NCI-H524 (cell line): ENCODE measurements around the gene ASIC4.

ENCODE experiments used
- DNase-seq, 2 experiments: peaks; one replicate each; lab custom pipeline; 2025; lab: John Stamatoyannopoulos, UW

Gene ASIC4

DNA sequence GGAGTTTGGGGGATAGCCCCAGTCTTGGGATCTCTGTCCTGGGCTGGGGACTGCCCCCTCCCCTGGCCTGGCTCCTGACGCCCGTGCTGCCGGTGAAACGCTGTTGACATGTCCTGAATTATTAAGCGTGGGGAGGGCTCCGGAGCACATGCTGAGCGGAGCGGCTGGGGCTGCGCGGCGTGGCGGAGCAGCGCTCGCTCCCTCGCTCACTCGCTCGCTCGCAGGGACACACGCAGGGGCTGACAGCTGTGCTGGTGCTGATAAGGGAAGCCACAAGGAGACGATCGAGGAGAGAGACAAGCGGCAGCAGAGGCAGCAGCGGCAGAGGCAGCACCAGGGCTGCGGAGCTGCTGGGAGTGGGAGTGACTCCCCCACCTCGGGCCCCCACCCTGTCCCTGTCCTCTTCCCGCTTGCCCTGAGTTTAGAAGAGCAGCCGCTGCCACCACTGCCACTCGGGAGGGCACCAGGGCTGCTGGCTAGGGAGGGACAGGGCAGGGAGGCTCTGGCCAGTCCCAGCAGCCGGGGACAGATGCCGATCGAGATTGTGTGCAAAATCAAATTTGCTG is at the start of gene ASIC4:
Gene ASIC4 (plus strand): TSS at position 287 of the 566 bp plus-strand sequence. CDS start 243 bp downstream, at position 530.
- peak; percentile 45 to 62 for DNase-seq

DNA sequence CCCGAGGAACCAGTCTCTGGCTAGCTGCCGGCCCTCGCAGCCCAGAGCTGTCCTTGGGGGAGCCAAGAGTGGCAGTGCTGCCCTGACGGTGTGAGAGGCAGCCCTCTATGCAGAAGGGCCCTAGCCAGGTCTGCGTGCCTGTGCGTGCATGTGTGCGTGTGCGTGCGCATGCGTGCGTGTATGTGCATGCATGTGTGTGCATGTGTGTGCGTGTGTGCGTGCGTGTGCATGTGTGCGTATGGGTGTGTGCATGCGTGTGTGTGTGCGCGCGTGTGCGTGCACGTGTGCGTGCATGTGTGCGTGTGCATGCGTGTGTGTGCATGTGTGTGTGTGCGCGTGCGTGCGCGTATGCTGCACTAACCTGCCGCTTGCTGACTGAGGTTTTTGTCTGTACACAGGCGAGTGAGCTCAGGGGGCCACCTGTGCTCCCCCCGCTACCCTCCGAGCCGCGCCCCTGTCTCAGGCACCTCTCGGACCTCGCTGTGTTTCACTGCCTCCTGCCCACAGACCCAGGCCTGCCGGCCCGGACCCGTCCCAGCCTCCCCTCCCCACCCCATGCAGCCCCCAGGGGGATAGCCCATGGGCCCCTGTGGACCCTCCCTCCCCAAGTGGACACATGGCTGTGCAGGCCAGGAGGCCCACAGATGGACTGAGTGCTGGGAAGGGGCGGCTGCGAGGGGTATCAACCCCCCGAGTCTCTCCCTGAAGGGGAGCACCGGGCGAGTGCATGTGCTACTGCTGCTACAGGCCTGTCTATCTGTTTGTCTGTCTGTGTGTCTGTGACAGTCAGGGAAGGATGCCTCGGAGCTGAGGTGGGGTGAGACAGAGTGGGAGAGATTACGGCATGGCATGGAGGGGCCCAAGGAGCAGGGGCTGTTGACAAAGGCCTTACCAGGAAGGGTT is 48.4 kb upstream of the ASIC4 start:
- DNase-seq = no peak

DNA sequence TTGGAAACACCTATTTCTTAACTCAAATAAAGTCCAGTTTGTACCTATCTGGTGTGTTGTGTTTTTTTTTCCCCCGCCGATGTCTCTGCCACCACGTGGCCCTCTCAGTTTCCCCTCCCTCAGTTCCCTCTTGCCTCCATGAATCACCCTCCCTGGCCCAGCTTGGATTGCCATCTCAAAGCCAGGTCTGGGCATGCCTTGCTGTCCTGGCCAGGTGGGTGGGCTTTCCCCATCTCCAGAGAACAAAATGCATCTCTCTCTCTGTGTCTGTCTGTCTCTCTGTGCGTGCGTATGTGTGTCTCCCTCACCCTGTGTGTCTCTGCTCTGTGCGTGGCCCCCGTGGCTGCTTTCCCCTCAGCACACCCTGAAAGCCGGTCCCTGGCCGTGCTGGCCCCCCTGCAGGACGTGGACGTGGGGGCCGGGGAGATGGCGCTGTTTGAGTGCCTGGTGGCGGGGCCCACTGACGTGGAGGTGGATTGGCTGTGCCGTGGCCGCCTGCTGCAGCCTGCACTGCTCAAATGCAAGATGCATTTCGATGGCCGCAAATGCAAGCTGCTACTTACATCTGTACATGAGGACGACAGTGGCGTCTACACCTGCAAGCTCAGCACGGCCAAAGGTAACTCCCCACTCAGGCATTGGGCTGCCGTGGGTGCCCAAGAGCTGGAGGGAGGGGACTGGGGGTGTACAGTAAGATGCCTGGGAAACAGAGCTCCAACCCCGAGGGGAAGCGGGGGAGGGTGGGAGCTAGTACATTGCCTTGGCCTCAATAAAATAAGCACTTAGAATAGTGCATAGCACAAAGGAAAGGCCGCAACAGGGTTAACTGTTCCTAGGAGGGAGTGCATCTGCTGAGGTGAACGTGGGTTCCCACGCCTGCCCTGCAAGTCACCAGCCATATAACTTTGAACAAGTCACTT is 47.2 kb upstream of the ASIC4 start:
- no peak for DNase-seq

DNA sequence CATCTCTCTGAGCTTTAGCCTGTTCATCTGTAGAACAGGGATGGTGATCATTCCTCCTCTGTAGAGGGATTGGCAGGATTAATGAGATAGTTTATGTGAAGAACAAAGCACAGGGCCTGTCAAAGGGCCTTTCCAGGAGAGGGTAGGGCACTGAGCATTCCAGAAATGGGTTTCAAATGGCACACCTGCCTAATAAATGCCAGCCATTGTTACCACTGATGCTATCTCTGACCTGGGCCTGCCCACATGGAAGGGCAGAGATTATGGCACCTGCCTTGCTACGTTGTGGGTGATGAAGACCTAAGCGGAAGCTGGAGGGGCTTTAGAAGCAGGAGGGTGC is 46.6 kb upstream of the ASIC4 start:
- DNase-seq = no peak

DNA sequence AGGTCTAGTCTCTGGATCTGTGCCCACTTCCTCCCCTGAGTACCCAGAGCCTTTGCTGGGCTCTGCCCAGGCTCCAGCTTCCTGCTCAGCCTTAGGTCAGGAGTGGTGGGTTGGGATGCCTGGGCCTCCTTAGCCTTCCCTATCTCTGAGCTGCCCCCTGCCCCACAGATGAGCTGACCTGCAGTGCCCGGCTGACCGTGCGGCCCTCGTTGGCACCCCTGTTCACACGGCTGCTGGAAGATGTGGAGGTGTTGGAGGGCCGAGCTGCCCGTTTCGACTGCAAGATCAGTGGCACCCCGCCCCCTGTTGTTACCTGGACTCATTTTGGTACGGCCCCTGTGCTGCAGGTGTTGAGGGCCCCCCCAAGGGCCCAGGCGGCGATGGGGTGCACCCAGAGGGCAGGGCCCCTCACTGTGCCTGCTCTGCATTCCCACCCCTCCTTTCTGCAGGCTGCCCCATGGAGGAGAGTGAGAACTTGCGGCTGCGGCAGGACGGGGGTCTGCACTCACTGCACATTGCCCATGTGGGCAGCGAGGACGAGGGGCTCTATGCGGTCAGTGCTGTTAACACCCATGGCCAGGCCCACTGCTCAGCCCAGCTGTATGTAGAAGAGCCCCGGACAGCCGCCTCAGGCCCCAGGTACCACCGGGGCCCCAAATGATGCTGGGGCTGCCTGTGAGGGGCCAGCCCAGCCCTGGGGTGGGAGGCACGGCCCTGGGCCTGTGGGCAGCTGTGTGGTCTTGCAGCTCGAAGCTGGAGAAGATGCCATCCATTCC is 45.7 kb upstream of the ASIC4 start:
- DNase-seq = no peak

GRCh38 chr2:219469186-219469724 is 45.0 kb upstream of the ASIC4 start:
- DNase-seq = no peak

GRCh38 chr2:219470429-219470828 is 43.9 kb upstream of the ASIC4 start:
- DNase-seq = no peak

DNA sequence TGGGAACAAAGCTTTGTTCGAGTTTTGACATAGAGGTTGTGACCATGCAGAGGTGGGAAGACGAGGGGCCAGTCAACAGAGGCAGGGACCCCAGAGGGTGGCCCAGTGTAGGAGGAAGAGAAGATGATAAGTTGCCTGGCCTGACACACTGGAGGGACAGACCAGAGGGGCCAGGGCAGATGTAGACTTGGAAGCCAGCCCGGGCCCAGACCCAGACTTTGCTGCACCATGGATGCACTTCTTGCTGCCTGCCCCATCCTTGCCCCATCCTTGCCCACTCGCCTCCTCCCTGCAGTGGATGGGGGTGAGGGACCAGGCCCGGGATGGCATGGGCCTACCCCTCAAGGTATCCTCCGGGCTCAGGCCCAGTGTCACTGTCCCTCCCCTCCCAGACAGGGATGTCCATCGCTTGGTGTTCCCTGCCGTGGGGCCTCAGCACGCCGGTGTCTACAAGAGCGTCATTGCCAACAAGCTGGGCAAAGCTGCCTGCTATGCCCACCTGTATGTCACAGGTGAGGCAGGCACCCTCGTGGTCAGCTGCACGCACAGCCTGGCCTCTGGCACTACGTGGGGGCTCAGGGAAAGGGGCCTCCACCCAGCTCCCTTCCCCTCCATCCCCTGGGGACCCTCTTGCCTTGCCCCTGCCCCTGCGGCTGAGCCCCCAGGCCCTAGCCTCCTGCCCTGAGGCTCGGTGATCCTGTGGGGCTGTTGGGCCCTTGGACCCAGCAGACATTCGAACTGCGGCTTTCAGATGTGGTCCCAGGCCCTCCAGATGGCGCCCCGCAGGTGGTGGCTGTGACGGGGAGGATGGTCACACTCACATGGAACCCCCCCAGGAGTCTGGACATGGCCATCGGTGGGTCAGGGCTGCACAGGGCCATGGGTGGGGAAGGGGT is 42.6 kb upstream of the ASIC4 start:
- DNase-seq = no peak

DNA sequence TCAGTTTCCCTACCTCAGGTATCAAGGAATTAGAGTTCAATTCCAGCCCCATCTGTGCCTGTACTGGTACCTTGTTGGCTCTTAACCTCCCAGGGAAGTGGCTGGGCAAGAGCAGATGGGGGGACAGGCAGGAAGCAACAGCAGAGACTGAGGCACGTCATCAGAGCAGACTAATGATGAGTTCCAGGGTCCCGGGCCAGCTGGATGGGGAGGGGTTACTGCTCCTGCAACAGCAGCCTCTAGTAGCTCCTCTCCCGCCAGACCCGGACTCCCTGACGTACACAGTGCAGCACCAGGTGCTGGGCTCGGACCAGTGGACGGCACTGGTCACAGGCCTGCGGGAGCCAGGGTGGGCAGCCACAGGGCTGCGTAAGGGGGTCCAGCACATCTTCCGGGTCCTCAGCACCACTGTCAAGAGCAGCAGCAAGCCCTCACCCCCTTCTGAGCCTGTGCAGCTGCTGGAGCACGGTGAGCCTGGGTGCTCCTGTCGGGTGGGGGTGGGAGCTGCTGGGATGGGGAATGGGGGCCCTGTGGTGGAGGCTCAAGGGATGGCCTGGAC is 41.6 kb upstream of the ASIC4 start:
- no peak for DNase-seq

GRCh38 chr2:219473511-219473910 is 40.8 kb upstream of the ASIC4 start:
- DNase-seq = no peak

DNA sequence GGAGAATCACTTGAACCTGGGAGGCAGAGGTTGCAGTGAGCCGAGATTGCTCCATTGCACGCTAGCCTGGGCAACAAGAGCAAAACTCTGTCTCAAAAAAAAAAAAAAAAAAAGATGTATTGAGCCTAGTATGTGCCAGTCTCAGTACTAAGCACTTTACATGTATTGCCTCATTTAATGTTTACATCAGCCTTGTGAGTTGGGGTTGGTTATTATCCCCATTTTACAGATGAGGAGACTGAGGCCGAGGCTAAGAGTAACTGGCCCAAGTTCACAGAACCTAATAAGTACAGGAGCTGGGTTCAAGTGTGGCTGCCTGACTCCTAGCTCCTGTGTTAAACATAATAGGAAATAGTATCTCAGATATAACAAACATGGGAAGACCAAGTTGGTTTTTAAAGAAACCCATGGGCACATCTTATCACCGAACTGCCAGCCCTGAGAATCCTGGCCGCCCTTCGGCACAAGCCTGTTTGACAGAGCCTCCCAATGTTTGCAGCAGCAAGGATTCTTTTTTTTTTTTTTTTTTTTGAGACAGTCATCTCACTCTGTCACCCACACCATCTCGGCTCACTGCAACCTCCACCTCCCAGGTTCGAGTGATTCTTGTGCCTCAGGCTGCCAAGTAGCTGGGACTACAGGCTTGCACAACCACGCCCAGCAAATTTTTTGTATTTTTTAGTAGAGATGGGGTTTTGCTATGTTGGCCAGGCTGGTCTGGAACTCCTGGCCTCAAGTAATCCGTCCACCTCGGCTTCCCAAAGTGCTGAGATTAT is 39.8 kb upstream of the ASIC4 start:
- no peak for DNase-seq

GRCh38 chr2:219475278-219475677 is 39.0 kb upstream of the ASIC4 start:
- no peak for DNase-seq

- peak; percentile 14 to 55 for DNase-seq
Observed at GRCh38 chr2:219475697-219476651, 38.3 kb upstream of the ASIC4 start.

- no peak for DNase-seq
Observed at GRCh38 chr2:219476652-219477151, 37.6 kb upstream of the ASIC4 start.

DNA sequence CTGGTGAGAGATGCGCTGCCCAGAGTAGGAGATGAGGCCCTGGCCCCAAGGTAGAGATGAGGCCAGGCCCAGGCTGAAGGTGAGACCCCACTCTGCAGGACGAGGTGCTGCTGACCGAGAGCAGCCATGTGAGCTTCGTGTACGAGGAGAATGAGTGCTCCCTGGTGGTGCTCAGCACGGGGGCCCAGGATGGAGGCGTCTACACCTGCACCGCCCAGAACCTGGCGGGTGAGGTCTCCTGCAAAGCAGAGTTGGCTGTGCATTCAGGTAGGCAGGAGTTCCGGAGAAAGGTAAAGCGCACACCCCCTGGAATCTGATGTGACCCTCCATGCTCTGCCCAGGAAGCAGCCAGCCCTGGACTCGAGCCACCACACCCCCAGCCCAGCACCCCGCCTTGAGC is 37.1 kb upstream of the ASIC4 start:
- DNase-seq = no peak

DNA sequence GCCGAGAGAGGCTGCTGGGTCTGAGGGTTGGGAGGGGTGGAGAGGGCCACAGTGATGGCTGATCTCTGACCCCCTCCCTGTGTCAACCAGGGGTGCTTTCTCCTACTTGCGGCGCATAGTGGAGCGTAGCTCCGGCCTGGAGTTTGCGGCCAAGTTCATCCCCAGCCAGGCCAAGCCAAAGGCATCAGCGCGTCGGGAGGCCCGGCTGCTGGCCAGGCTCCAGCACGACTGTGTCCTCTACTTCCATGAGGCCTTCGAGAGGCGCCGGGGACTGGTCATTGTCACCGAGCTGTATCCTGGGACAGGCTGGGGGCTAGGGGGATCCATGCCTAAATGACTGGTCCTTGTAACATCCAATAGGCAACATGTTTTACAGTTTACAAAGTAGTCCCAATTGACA is 36.5 kb upstream of the ASIC4 start:
- DNase-seq = no peak

DNA sequence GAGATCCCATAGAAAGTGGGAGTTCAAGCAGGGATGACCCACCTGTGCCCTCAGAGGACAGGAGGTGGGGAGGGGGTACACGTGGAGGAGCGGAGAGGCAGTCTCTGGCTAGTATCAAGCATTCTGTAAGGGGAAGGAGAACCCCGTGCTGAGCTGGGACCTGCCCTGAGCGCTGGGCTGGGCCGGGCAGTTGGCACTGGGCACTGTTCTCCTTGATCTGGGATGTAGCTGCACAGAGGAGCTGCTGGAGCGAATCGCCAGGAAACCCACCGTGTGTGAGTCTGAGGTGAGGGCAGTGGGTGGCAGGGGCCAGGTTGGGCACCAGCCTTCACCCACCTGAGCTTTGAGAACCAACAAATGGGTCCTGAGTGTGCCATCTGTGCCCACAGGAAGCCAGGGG is 35.4 kb upstream of the ASIC4 start:
- DNase-seq = no peak

DNA sequence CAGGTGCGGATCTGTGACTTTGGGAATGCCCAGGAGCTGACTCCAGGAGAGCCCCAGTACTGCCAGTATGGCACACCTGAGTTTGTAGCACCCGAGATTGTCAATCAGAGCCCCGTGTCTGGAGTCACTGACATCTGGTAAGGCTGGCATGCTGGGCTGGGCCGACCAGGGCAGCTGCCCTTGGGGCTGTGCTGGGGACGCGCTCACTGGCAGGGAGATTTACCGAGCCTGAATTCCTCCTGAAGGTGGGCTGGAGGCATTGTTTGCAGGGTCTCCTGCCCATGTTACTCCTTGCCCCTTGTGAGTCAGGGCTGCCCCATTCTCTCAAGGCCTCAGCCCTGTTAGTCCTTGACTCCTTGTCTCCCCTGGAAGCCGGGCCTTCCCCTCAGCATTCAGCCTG is 34.3 kb upstream of the ASIC4 start:
- DNase-seq = no peak
